ENCODE results near the gene PER3.

The PER3 gene

DNA sequence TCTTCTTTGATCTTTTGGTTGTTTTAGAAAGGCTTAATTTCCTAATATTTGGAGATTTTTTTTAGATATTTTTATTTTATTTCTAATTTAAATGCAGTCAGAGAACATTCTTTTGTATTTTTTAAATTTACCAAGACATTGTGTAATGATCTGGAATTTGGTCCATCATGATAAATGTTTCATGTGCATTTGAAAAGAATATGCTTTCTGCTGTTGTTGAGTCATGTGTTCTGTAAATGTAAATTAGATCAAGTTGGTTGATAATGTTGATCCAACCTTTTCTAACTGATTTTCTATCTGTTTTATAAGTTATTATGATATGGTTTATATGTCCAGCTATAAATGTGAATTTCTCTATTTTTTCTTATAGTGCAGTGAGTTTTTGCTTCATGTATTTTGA is 48.9 kb downstream of the PER3 start:
- DNase-seq (ENCODE audit: low read depth in 2 of 2): no peak

DNA sequence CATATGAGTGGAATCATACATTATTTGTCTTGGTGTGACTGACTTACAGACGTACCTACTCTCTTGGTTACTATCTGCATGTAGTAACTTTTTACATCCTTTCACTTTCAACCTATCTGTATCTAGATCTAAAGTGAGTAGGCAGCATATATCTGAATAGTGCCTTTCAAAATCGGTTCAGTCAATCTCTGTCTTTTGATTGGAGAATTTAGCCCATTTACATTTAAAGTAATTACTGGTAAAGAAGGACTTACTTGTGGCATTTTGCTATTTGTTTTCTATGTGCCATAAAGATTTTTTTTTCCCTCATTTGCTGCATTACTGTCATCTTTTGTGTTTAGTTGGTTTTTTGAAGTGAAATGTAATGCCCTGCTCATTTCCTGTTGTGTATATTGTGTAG is 54.6 kb downstream of the PER3 start:
- DNase-seq (ENCODE audit: low read depth in 2 of 2): no peak

DNA sequence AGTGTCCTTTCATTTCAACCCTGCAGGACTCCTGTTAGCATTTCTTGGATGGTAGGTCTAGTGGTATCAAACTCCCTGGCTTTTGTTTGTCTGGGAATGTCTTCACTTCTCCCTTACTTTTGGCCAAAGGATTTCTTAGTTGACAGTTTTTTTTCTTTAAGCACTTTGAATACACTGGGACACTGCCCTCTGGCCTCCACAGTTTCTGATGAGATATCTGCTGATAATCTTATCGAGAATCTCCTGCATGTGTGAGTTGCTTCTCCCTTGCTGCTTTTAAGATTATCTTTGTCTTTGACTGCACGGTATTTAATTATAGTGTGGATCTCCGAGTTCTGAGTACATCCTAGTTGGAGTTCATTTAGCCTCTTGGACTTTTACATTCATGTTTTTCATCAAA is 55.4 kb downstream of the PER3 start:
- DNase-seq (ENCODE audit: low read depth in 2 of 2): no peak

DNA sequence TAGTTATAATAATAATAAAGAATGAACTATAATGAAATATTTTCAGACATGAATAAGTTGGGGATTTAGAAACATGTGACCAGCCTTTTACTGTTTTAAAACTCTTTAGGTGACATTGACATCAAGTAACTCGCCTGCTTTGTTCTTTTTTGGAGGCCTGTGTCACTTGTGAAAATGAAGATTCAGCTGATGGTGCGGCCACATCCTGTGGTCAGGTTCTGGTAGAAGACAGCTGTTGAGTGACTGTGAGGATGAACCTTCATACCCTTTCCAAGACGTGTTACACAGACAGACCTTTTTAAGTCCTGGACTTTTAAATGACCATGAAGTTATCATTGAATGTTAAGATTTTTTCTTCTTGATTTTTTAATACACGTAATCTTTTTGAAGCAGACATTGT is 58.4 kb downstream of the PER3 start:
- DNase-seq (ENCODE audit: low read depth in 2 of 2): no peak

DNA sequence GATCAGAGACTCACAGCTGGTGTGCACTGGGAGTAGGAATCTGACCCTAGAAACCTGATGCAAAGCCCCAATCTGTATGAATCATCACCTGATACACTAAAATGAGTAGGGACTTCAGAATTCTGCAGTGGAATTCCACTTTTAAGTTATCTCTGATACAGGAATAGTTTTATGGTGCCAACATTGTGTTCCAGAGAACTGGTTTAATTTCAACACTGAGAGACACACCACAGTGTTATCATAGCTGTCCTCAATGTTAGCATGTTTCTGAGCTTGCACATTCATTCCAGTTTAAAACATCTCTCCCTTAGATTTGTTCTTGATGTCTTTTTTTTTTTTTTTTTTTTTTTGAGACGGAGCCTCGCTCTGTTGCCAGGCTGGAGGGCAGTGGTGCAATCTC is 61.7 kb downstream of the PER3 start:
- no peak for DNase-seq (ENCODE audit: low read depth in 2 of 2)

DNA sequence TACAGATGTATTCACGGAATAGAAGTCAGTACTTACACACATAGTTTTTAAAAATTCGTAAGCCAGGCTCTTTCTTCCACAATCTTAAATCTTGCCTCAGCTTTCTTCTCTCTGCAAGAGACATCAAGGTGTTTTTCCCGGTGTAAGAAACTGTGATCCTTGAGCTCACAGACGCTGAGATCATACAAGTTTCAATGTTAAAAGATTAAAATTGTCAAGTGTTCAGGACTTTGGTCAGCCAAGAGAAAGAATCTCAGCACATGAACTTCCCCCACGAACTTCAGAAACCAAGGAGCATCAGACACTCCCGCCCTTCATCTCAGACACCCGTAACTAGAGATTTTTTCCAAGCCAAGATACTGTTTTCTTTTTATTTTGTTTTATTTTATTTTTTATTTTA is 62.6 kb downstream of the PER3 start:
- no peak for DNase-seq (ENCODE audit: low read depth in 2 of 2)

DNA sequence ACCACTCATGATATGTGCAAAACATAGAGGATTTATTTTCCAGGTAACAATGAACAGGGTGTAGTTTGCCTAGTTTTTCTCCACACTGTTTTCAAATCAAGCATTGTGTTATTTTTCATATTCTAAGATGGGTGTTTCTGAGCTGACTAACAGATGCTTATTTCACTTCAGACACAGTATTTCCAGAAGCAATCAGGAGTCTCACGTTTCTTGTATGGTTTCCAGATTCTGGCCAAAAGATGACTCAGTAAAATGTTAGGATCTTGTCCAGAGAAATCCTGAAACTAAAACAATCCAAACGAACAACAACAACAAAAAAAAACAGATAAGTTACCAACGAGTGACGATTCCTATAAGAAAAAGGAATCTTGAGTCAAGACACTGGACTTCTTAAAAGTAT is 63.5 kb downstream of the PER3 start:
- DNase-seq (ENCODE audit: low read depth in 2 of 2): no peak

DNA sequence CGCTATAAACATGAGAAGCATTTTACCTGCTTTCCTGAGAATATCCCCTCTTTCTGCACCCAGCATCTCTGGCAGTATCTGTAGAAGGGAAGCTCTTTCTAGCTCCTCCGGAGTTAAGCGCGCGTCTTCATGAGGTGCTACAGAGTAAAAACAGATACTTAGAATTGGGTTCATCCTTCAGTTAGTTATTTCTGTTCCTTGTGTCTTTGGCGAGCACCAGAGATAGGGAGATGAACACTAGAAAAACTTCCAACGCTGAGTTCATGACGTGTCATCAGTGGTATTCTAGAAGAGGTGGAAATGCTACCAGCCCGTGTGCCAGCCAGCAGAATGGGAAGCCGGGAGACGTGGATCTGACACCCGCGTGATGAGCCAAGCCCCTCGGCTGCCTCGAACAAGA is 66.7 kb downstream of the PER3 start:
- no peak for DNase-seq (ENCODE audit: low read depth in 2 of 2)

DNA sequence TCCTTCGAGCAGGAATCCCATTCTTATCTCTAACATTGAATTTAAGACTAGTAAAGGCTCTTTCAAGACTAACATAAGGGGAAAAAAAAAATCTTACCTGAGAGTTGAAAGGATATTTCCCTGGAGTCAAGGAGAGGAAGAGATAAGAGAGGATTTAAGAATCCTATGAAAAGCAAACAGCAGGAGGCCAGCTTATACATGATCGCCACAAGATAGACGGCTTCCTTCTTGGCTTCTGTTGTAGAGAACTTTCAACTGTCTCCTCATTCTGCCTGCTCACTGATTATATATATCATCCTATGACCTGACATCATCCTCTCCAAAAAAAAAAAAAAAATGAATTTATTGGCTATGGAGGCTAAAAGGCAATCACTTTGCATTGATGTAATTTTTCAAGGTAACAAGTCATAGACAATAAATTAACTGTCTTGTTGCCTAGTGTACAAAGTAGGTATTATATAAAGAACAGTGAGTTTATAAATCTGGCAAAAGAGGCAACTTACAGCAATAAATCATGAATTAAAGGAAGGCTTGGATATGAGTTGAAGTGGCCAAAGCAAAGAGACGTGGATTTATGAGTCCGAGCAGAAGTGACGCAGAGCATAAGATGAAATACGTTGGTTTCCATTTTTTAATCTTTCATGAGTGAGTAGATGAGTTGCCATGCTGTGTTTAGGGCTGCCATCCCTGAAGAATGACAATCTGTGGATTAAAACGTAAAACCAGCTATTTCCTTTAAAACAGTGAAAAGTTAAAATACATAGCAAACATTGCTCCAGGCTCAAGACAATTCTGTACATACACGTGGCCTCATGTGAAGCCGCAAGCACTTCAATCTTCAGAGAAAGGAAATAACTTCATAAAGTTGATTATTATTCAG is 69.0 kb downstream of the PER3 start, which contains the start of gene UTS2:
Gene UTS2, minus strand, starts transcription at position 262 of the 880 bp plus-strand sequence. Its CDS starts 62 bp downstream, at position 200.
- no peak for DNase-seq (ENCODE audit: low read depth in 2 of 2)

DNA sequence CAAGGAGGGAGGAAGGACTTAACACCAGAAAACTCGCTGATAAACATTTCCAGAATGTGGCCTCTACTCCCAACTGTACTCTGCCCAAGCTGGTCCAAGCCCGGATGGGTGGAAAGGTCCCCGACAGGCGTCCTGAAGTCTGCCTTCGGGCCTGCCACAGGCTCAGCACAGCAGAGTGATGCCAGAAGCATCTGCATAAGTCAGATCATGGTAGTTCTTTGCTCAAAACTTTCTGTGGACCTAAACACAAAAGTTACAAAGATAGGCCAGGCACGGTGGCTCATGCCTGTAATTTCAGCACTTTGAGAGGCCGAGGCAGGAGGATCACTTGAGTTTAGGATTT is 69.6 kb downstream of the PER3 start:
- DNase-seq (ENCODE audit: low read depth in 2 of 2): no peak

DNA sequence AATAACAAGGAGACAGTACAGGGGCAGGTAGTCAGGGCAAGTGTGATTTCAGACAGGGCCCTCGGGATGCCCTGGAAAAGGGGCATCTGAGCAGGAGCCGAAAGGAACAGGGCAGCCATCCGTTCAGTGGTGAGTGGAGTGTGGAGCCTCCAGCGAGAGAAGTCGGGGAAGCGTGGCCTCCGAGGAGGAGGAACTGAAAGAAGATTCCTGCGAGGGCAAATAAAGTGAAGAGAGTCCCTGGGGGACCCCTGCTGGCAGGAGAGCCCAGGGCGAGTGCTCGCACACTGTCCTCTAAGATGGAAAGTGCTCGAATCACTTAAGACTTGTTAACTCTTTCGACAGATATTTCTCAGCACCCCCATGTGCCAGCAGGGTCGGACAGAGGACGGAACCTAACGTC is 72.3 kb downstream of the PER3 start:
- no peak for DNase-seq (ENCODE audit: low read depth in 2 of 2)

DNA sequence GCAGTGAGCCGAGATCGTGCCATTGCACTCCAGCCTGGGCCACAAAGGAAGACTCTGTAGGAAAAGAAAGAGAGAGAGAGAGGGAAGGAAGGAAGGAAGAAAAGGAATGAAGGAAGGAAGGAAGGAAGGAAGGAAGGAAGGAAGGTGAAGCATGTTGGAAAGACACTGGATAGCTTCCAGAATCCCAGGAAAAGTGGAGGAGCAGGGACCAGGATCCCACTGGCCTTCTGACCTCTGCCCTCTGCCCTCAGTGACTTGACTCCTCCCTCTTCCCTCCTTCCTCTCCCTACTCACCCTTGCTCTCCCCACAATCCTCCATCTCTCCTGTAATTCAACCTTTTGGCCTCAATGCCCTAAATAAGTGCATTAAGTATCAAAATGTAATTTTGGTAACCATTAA is 72.9 kb downstream of the PER3 start:
- DNase-seq (ENCODE audit: low read depth in 2 of 2): no peak

DNA sequence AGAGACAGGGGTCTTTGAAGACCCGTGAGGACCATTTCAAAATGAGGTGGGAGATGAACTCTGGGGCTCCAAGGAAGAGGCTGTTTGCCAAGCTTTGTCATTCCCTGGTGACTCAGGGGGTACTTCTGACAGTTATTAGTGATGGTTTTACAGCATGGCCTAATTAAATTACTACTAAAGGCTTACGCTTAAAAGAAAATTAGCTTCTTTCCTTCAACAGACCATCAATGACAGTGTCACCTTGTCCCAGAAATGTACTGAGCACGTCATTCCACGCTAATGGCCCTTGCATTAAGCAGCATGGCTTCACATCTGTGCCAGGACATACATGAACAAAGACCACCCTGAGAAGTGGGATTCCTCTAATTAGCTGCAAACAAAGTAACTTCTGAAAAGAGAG is 73.9 kb downstream of the PER3 start:
- DNase-seq (ENCODE audit: low read depth in 2 of 2): no peak

DNA sequence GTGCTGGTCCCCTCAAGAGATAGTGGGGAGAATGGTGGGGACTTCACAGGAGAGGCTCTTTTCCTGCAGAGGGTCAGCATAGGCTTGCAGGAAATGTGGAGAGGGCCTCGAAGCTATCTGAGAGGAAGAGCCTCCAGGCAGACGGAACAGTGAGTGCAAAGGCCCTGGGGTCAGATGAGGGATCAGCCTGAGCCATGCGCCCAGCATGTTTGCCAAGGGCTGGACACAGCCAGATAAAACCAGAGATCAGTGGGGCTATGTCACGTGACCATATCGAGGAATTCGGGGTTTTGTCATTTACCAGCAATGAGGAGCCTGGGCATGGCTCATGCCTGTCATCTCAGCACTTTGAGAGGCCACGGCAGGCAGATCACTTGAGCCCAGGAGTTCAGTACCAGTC is 75.3 kb downstream of the PER3 start:
- DNase-seq (ENCODE audit: low read depth in 2 of 2): no peak

DNA sequence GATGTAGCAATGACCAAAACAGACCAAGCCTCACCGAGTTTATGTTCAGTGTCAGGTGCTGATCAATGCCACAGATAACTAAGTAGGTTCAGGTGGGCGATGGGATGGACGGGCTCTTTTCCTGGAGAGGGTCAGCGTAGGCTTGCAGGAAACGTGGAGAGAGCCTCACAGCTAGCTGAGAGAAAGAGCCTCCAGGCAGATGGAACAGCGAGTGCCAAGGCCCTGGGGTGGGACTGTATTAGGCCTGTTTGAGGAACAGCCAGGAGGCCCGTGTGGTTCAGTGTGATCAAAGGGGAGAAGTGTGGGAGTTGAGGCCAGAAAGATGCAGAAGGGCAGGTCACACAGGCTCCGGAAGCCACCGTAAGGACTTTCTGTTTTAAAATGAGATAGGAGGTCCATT is 76.0 kb downstream of the PER3 start:
- DNase-seq (ENCODE audit: low read depth in 2 of 2): no peak

DNA sequence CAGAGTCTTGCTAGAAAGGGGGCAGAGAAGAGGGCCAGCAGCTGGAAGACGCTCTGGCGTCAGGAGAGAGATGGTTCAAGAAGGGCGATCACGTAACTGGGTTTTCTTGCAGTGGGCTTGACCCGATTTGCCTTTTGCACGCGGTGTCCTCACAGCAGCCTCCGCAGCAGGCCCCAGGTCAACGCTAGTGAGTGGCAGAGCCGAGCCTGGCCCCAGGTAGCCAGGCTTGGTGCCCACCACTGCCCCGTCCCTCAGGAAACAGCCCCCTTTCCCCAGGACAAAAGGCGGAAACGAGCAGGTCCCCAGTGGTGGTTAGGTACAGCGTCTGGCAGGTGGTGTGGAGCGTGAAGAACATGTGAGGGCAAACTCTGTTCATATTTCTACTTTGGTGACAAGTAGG is 77.4 kb downstream of the PER3 start:
- DNase-seq (ENCODE audit: low read depth in 2 of 2): no peak

DNA sequence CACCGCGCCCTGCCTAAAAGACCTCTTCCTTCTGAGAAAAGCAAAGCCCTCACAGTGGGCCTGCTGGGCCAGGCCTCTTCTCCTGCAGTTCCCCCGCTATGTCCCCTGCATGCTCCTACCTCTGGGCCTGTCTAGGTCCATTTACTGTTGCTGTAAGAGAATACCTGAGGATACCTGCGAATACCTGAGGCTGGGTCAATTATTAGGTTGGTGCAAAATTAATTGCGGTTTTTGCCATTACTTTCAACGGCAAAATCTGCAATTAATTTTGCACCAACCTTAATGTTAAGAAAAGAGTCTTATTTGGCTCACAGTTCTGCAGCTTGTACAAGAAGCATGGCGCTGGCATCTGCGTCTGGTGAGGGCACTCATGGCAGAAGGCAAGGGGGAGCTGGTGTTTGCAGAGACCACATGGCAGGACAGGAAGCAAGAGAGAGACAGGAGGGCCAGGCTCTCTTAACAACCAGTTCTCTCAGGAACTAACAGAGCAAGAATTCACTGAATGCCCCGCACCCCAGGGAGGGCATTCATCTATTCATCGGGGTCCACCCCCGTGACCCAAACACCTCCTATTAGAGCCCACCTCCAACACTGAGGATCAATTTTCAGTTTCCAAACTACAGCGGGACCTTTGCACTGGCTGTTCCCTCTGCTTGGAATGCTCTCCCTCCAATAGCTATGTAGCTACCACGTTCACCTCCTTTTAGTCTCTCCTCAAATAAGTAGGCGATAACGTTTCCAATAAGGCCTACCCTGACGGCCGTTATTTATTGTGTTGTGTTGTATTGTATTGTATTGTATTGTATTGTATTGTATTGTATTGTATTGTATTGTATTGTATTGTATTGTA is 78.3 kb downstream of the PER3 start:
- DNase-seq (ENCODE audit: low read depth in 2 of 2): no peak

DNA sequence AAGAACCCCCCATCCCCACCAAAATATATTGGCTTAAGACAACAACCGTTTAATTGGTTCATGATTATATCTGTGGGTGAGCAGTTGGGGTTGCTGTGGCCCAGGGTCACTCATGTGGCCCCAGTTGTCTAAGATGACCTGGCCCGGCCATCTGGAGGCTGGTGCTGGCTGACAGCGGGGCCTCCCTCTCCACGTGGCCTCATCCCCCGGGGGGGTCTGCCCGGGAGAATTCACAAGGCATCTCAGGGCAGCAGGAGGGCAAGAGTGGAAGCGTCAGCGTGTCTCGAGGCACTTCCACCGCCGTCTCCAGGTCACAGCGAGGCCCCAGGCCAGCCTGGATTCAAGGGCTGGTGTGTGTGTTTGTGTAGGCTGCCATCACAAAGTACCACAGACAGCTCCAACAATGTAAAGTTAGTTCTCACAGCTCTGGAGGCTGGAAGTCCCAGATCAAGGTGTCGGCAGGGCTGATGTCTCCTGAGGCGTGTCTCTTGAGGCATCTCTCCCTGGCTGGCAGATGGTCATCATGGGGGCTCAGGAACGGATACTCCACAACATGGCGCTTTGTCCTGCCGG is 79.8 kb downstream of the PER3 start:
- DNase-seq (ENCODE audit: low read depth in 2 of 2): no peak

DNA sequence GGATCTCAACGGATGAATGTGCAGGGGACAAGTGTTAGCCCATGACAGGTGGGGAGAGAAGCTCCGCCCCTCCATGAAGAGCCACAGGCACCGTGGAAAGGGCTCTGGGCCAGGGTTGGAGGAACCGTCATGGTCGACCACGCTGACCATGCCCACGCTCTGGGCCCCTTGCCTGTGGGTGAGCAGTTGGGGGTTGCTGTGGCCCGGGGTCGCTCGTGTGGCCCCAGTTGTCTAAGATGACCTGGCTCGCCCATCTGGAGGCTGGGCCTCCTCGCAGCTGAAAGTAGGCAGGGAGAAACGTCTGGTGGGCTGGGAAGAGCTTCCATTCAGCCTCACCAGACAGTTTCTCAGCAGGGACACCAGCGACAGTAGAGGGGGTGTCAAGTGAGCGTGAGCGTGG is 81.9 kb downstream of the PER3 start:
- no peak for DNase-seq (ENCODE audit: low read depth in 2 of 2)

DNA sequence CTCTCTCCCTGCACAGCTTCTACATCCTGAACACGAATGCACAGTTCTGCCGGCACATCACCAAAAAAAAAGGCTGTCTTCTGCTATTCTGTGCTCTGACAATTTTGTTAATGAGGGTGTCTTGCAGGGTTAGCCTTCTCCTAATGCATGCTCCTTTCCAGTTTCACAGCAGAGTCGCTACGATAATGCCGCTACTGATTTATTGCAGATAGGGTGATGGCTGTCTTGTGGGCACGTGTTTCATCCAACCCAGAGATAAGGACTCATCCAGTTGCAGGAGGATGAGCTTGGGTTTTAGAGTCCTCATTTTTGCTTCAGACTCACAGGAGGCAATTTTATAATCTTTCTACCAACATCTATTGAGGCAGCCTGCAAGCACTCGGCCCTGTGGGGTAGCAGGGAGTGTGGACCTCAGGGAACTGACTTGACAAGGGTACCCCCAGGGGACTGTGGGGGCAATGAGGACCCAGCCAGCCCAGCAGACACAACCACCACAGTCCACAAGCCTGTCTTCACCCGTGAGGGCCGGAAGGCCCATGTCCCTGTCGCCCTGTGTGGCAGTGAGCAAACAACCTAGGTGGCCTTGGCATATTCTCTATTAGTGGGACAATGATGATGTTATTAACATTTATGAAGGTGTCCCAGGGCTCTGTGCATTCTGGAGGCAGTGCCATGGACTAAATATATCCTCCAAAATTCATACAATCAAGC is 84.1 kb downstream of the PER3 start:
- DNase-seq (ENCODE audit: low read depth in 2 of 2): no peak

DNA sequence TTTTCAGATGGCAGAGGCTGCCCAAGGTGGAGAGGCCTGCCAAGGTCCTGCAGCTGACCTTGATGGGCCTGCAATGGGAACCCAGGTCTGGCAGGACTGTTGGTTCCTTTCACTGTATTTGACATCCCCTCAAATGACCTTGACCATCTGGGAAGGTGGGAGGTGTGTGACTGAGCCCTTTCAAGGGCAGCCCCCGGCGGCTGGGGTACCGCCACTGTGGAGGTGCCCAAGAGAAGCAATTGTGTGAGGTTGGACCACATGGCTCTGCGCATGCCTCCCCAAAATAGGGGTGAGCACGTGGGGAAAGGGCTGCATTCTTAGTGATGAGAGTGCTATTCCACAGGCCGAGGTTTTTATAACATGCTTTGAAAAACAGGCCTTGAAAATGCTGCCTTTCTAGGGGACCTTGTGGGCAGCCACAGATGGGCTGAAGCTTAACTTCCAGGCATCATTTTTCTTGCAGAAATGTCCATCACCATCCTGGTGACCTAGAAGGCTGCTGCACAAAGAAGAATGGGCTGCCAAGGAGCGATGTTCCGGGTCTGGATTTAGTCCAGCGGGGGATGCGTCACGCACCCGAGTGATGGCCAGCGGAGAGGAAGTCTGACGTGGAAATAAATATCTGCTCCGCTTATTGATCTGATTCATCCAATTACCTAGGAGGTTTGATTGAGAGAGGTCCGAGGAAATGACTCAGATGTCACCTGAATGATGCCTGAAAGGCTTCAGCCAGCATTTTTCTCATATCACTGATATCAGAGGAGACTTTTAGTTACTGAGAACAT is 85.2 kb downstream of the PER3 start:
- no peak for DNase-seq (ENCODE audit: low read depth in 2 of 2)

Measured in stimulated activated CD4-positive, alpha-beta T cell treated with anti-CD3 and anti-CD28 coated beads, Interleukin-12 subunit alpha, Interleukin-12 subunit beta, amount 100 ng/mL, for 24 hours (primary cell).